K562 (cell line): ENCODE data around the gene UBE2N. TPM values are rescaled to one million over a fixed set of nuclear protein-coding genes. Genes with fewer than 3 reads are reported as not detected.

Source experiments
- ATAC-seq: fragments of 200-7000 bp; cut with Tn5 transposase; 3 replicates; pipeline ENCODE4 v1.9.1; 2020; ENCODE audit warnings: moderate library complexity
- BruUV-seq: library from RNA; stranded (reverse); fragments of 400-500 nt; replicated peaks from 2 replicates; lab custom pipeline; 2021; lab: Mats Ljungman, UMichigan
- CTCF ChIA-PET: fragments of 300-600 bp; formaldehyde crosslinking; extraction: SDS; loops from one replicate; lab custom pipeline; 2021; ENCODE audit warnings: low intra/inter-chr PET ratio; lab: Yijun Ruan, JAX
- POLR2A ChIA-PET: fragments of 300-600, 350-650 bp; sonication (Branson Sonifier 250); formaldehyde crosslinking; extraction: SDS; loops from one replicate; lab custom pipeline; 2021; ENCODE audit warnings: antibody characterized with exemption, inconsistent platforms; lab: Yijun Ruan, JAX
- DNase-seq, 4 experiments: peaks; one replicate each; pipeline versions ENCODE4 v3.0.0 to v3.0.0-alpha.2; 2011 to 2018; ENCODE audit warnings: low spot score in 3 of 4, mixed read lengths in 3 of 4; ENCODE audit errors: extremely low read depth in 1 of 4
- FAIRE-seq: peaks from 2 replicates; lab custom pipeline; 2011; peaks lifted over from hg19 to GRCh38; lab: Jason Lieb, UNC
- H2AFZ ChIP-seq: 2 replicates; pipeline ENCODE4 v1.6.0; 2011; ENCODE audit warnings: low read depth, low read length, control low read depth, inconsistent platforms
- H3K27ac ChIP-seq: fragments of 200-600 bp; 3 replicates; pipeline ENCODE4 v1.8.0; 2011; ENCODE audit warnings: low read depth, mild to moderate bottlenecking, control low read depth, inconsistent platforms, low read length, moderate library complexity, mixed read lengths; ENCODE audit errors: extremely low read depth
- H3K27me3 ChIP-seq, 2 experiments: fragments of 300-600 bp in 1 of 2; 2 replicates in 1 of 2; 3 replicates in 1 of 2; pipeline versions ENCODE4 v1.6.0 to v1.8.0; 2011; ENCODE audit warnings: inconsistent platforms in 2 of 2, low read length in 2 of 2, mild to moderate bottlenecking in 1 of 2, mixed read lengths in 1 of 2, moderate library complexity in 1 of 2; ENCODE audit not compliant: control insufficient read depth in 2 of 2, insufficient read depth in 2 of 2
- H3K36me3 ChIP-seq: fragments of 300-600 bp; 3 replicates; pipeline ENCODE4 v1.8.0; 2011; ENCODE audit warnings: mild to moderate bottlenecking, low read length, inconsistent platforms; ENCODE audit not compliant: control insufficient read depth, insufficient read depth
- H3K4me1 ChIP-seq, 2 experiments: fragments of 200-600 bp in 1 of 2; replicated peaks in 1 of 2; 2 replicates in 1 of 2; 3 replicates in 1 of 2; pipeline versions ENCODE4 v1.5.1 to v1.8.0; 2011; ENCODE audit warnings: inconsistent platforms in 2 of 2, low read length in 2 of 2, mild to moderate bottlenecking in 1 of 2, mixed read lengths in 1 of 2, moderate library complexity in 1 of 2; ENCODE audit not compliant: control insufficient read depth in 2 of 2, insufficient read depth in 2 of 2
- H3K4me2 ChIP-seq: 2 replicates; pipeline ENCODE4 v1.6.1; 2011; ENCODE audit warnings: low read length, control low read depth, inconsistent platforms, mixed read lengths; ENCODE audit not compliant: insufficient read depth
- H3K4me3 ChIP-seq: fragments of 200-600 bp; sonication (generic), shearing (Covaris generic); 2 replicates; pipeline ENCODE4 v1.5.1; 2016; ENCODE audit warnings: control low read depth, inconsistent platforms
- H3K79me2 ChIP-seq: fragments of 200-600 bp; 3 replicates; pipeline ENCODE4 v1.8.0; 2011; ENCODE audit warnings: low read length, inconsistent platforms; ENCODE audit not compliant: control insufficient read depth, insufficient read depth
- H3K9ac ChIP-seq, 2 experiments: 2 replicates each; pipeline versions ENCODE4 v1.6.0 to v1.6.1; 2011; ENCODE audit warnings: low read depth in 2 of 2, low read length in 2 of 2, control low read depth in 1 of 2, inconsistent platforms in 1 of 2, mild to moderate bottlenecking in 1 of 2, mixed read lengths in 1 of 2; ENCODE audit not compliant: insufficient read depth in 1 of 2
- H3K9me1 ChIP-seq: one replicate; pipeline ENCODE4 v1.6.0; 2011; ENCODE audit warnings: inconsistent platforms, mild to moderate bottlenecking, low read length, moderate library complexity; ENCODE audit not compliant: control insufficient read depth, insufficient read depth
- H3K9me3 ChIP-seq: replicated peaks from 2 replicates; pipeline ENCODE4 v1.5.1; 2011; ENCODE audit warnings: low read depth, low read length, inconsistent platforms; ENCODE audit not compliant: control insufficient read depth, insufficient read depth
- H4K20me1 ChIP-seq: replicated peaks from 2 replicates; pipeline ENCODE4 v1.6.1; 2011; ENCODE audit warnings: low read length, inconsistent platforms, mixed read lengths; ENCODE audit not compliant: control insufficient read depth, insufficient read depth
- CTBP1 ChIP-seq: fragments of 450-650 bp; IDR thresholded peaks from 2 replicates; pipeline ENCODE4 v1.6.1; 2016; ENCODE audit warnings: borderline replicate concordance
- EP400 ChIP-seq: fragments of 450-650 bp; IDR thresholded peaks from 2 replicates; pipeline ENCODE4 v1.6.1; 2017; ENCODE audit warnings: antibody characterized with exemption, mild to moderate bottlenecking, moderate library complexity
- KAT7 ChIP-seq: sonication (generic); formaldehyde crosslinking; IDR thresholded peaks from 2 replicates; pipeline ENCODE4 v1.8.0; 2022; ENCODE audit warnings: missing genetic modification reagents, mild to moderate bottlenecking, borderline replicate concordance
- MEF2A ChIP-seq: IDR thresholded peaks from 2 replicates; pipeline ENCODE4 v1.6.1; 2011; ENCODE audit warnings: low read depth, mild to moderate bottlenecking, low read length, moderate library complexity; ENCODE audit not compliant: control insufficient read depth
- MLLT1 ChIP-seq, 2 experiments: fragments of 450-650 bp; IDR thresholded peaks; 2 replicates each; pipeline ENCODE4 v1.6.1; 2016
- MTA3 ChIP-seq: fragments of 450-650 bp; formaldehyde crosslinking; IDR thresholded peaks from 2 replicates; pipeline ENCODE4 v1.6.1; 2017; ENCODE audit warnings: mild to moderate bottlenecking, borderline replicate concordance
- PHF21A ChIP-seq: fragments of 450-650 bp; IDR thresholded peaks from 2 replicates; pipeline ENCODE4 v1.6.1; 2017; ENCODE audit warnings: low read depth, borderline replicate concordance
- POLR2A ChIP-seq: fragments of 450-650 bp; conservative IDR thresholded peaks from 2 replicates; pipeline ENCODE4 v1.6.1; 2016
- SMARCC2 ChIP-seq: fragments of 450-650 bp; IDR thresholded peaks from 2 replicates; pipeline ENCODE4 v1.6.1; 2017; ENCODE audit warnings: antibody characterized with exemption, moderate library complexity, mild to moderate bottlenecking, low read depth
- ZBTB33 ChIP-seq: sonication (generic); formaldehyde crosslinking; IDR thresholded peaks from 2 replicates; pipeline ENCODE4 v1.8.1; 2023; ENCODE audit warnings: mild to moderate bottlenecking, missing genetic modification reagents
- ZFP91 ChIP-seq: sonication (generic); formaldehyde crosslinking; IDR thresholded peaks from 2 replicates; pipeline ENCODE4 v1.8.0; 2022; ENCODE audit warnings: mild to moderate bottlenecking, missing genetic modification reagents
- ZFX ChIP-seq: sonication (generic); formaldehyde crosslinking; IDR thresholded peaks from 2 replicates; pipeline ENCODE4 v1.8.0; 2022; ENCODE audit warnings: mild to moderate bottlenecking, missing genetic modification reagents, moderate library complexity
- ZNF57 ChIP-seq: fragments of 450-650 bp; formaldehyde crosslinking; IDR thresholded peaks from 2 replicates; pipeline ENCODE4 v1.4.0; 2020; ENCODE audit warnings: mild to moderate bottlenecking, moderate library complexity
- WGBS: fragments of 100-300 bp; shearing (Covaris generic); methylation state at CpG from one replicate; pipeline ENCODE4 v1.1.6; 2016; ENCODE audit warnings: low coverage, mixed read lengths; ENCODE audit not compliant: insufficient coverage; ENCODE audit errors: missing lambda C conversion rate; 5-methylcytosine and 5-hydroxymethylcytosine counted together
- in situ Hi-C: fragments of 300-500 bp; cut with MboI; formaldehyde crosslinking; loops from 4 replicates; pipeline ENCODE4 v1.15.0; 2018; ENCODE audit warnings: inconsistent platforms, mixed read lengths
- intact Hi-C: fragments of 100-400 bp; cut with micrococcal nuclease; formaldehyde crosslinking; loops from 2 replicates; pipeline ENCODE4 v1.14.2; 2022
- polyA plus RNA-seq, 8 experiments: library from polyadenylated mRNA; depleted of rRNA in 4 of 8; stranded (reverse) in 5 of 8; unstranded in 3 of 8; fragments of >200 nt; fragmentation: Nextera tagmentation in 2 of 8; fragmentation: Illumina TruSeq in 1 of 8; extraction: Ambion mirVana in 2 of 8; extraction: Trizol in 1 of 8; gene quantifications; 2 replicates each; pipeline versions ENCODE4 v1.2.1 to v1.2.3, GENCODE V29; 2011 to 2014; ENCODE audit warnings: inconsistent platforms in 1 of 8, missing spikeins in 1 of 8
- total RNA-seq, 7 experiments: library from RNA; depleted of rRNA in 6 of 7; stranded (reverse); fragments of >200 nt in 6 of 7; fragmentation: Illumina TruSeq in 2 of 7; extraction: Trizol in 2 of 7; gene quantifications; 2 replicates each; pipeline versions ENCODE4 v1.2.1 to v1.2.3, GENCODE V29; 2011 to 2021; ENCODE audit warnings: low replicate concordance in 1 of 7

Gene UBE2N
- total and polyA plus RNA-seq, 9 of the 15 experiments (the other 6 are each of a cell fraction or from before 2014, with no cell fraction given): 189 to 826 (median 260) TPM

GRCh38 chr12:93442411-93443340, 929 bp upstream of the UBE2N start:
- ATAC-seq (peak; percentile 6), DNase-seq (peak in 1 of 4 experiments; percentile 29), FAIRE-seq (no peak)
- Histone ChIP-seq H4K20me1 (peaks cover 30% of the 10 kb centered on the region), H3K4me1 (peaks cover 8 to 29% of the 10 kb centered on the region in 2 experiments), H3K36me3 (peaks cover 12% of the 10 kb centered on the region; the same call in 1 of the 3 replicates), H3K9me1 (peaks cover 7% of the 10 kb centered on the region), H3K9ac (peak overlapping the region; percentile 94), H3K9me3 (no peaks in the 10 kb centered on the region), H3K4me2 (peak overlapping the region; percentile 89), H2AFZ (peak overlapping the region; percentile 88), H3K27me3 (no peaks in the 10 kb centered on the region), H3K27ac (peak overlapping the region; percentile 93), H3K79me2 (peaks cover 53% of the 10 kb centered on the region), H3K4me3 (peak overlapping the region; percentile 89)
- intact Hi-C loops (no loop called here), in situ Hi-C loops (no loop called here)
- POLR2A ChIA-PET: interaction anchor here (0.6 to 1.7 kb wide), 11 partner anchors 11 to 658 kb away, joined by 3 to 5 read pairs (median 3); no protein-coding TSS in a partner anchor
- CTCF ChIA-PET: no interaction called here
- BruUV-seq: TSS peak; percentile 88
- WGBS: 1% methylated on average over 19 of the region's 19 CpGs
- TF ChIP-seq ZFX (peak; percentile 18; the same call in 1 of the 2 replicates), SMARCC2 (no peak), MEF2A (no peak), PHF21A (0 out of 2 replicates have a peak, but pooled peaks have one; percentile 0), MLLT1 (IDR thresholded peaks at IDR 0.05) (0 out of 4 replicates have a peak, but pooled peaks of 1 of the 2 experiments have one; percentile 13), ZNF57 (CRISPR knock-in tag) (peak; percentile 36; the same call in 1 of the 2 replicates), KAT7 (CRISPR knock-in tag) (0 out of 2 replicates have a peak, but pooled peaks have one; percentile 14), EP400 (0 out of 2 replicates have a peak, but pooled peaks have one; percentile 5), CTBP1 (peak; percentile 0; the same call in 1 of the 2 replicates), POLR2A (no peak; the same call in none of the 2 replicates), ZBTB33 (CRISPR knock-in tag) (peak; percentile 46; the same call in 1 of the 2 replicates), MTA3 (0 out of 2 replicates have a peak, but pooled peaks have one; percentile 12), ZFP91 (CRISPR knock-in tag) (peak; percentile 2; the same call in 1 of the 2 replicates)
